HepG2 (cell line): ENCODE measurements around the gene FBXO41. TPM values are rescaled to one million over a fixed set of nuclear protein-coding genes. Genes with fewer than 3 reads are reported as not detected.
A peak's percentile ranks its signal among the peaks of the same experiment; 100 is the strongest.

ENCODE experiments used
- HNRNPH1 ChIP-seq: fragments of 200-400 bp; formaldehyde crosslinking; optimal IDR thresholded peaks from 2 replicates; pipeline ENCODE3; 2017; ENCODE audit warnings: mild to moderate bottlenecking, low read depth, low read length
- KLF12 ChIP-seq: sonication (generic); formaldehyde crosslinking; IDR thresholded peaks from 2 replicates; pipeline ENCODE4 v1.4.0; 2020; ENCODE audit warnings: missing genetic modification reagents, borderline replicate concordance
- NR2F1 ChIP-seq, 2 experiments: fragments of 450-650 bp in 1 of 2; formaldehyde crosslinking in 1 of 2; IDR thresholded peaks; 2 replicates each; pipeline versions ENCODE4 v1.5.0 to v1.6.1; 2016 to 2020; ENCODE audit warnings: mild to moderate bottlenecking in 1 of 2, missing compliant biosample characterization in 1 of 2, missing genetic modification reagents in 1 of 2, moderate library complexity in 1 of 2
- PAXIP1 ChIP-seq: sonication (generic); formaldehyde crosslinking; conservative IDR thresholded peaks from 2 replicates; pipeline ENCODE4 v1.4.0; 2020; ENCODE audit warnings: mild to moderate bottlenecking, missing genetic modification reagents, moderate library complexity
- SKI ChIP-seq: fragments of 450-650 bp; IDR thresholded peaks from one replicate; pipeline ENCODE4 v1.6.1; 2018; ENCODE audit warnings: mild to moderate bottlenecking; ENCODE audit not compliant: partially characterized antibody
- SMAD9 ChIP-seq: sonication (generic); formaldehyde crosslinking; IDR thresholded peaks from 2 replicates; pipeline ENCODE4 v1.5.1; 2020; ENCODE audit warnings: mild to moderate bottlenecking, missing genetic modification reagents
- UBTF ChIP-seq: sonication (generic); formaldehyde crosslinking; IDR thresholded peaks from 2 replicates; pipeline ENCODE4 v1.4.0; 2020; ENCODE audit warnings: mild to moderate bottlenecking, missing genetic modification reagents
- ZBTB25 ChIP-seq: IDR thresholded peaks from 2 replicates; pipeline ENCODE4 v1.6.1; 2018; ENCODE audit warnings: missing genetic modification reagents
- ZNF12 ChIP-seq: sonication (generic); formaldehyde crosslinking; IDR thresholded peaks from 2 replicates; pipeline ENCODE4 v1.5.0; 2020; ENCODE audit warnings: missing genetic modification reagents
- ZNF280D ChIP-seq: sonication (generic); formaldehyde crosslinking; IDR thresholded peaks from 2 replicates; pipeline ENCODE4 v1.5.1; 2020; ENCODE audit warnings: mild to moderate bottlenecking, missing genetic modification reagents
- ZNF598 ChIP-seq: sonication (generic); formaldehyde crosslinking; IDR thresholded peaks from 2 replicates; pipeline ENCODE4 v1.5.1; 2020; ENCODE audit warnings: mild to moderate bottlenecking, missing genetic modification reagents, borderline replicate concordance
- ZNF652 ChIP-seq: IDR thresholded peaks from 2 replicates; pipeline ENCODE4 v1.6.1; 2016; ENCODE audit warnings: low read depth, borderline replicate concordance
- ZNF740 ChIP-seq: sonication (generic); formaldehyde crosslinking; IDR thresholded peaks from 2 replicates; pipeline ENCODE4 v1.4.0; 2020; ENCODE audit warnings: missing genetic modification reagents
- ZNF784 ChIP-seq: sonication (generic); formaldehyde crosslinking; IDR thresholded peaks from 2 replicates; pipeline ENCODE4 v1.5.1; 2020; ENCODE audit warnings: missing genetic modification reagents, mild to moderate bottlenecking, borderline replicate concordance
- ZNF816 ChIP-seq: sonication (generic); formaldehyde crosslinking; IDR thresholded peaks from 2 replicates; pipeline ENCODE4 v1.8.0; 2022; ENCODE audit warnings: missing genetic modification reagents, mild to moderate bottlenecking, borderline replicate concordance
- polyA plus RNA-seq, 8 experiments: library from polyadenylated mRNA; depleted of rRNA in 3 of 8; stranded (reverse) in 7 of 8; unstranded in 1 of 8; fragments of >200 nt; fragmentation: Illumina TruSeq in 4 of 8; extraction: Trizol in 4 of 8; gene quantifications; 2 replicates each; pipeline versions ENCODE4 v1.2.1 to v1.2.3, GENCODE V29; 2011 to 2016; ENCODE audit warnings: low read depth in 4 of 8, missing spikeins in 1 of 8, mixed read lengths in 1 of 8; ENCODE audit not compliant: insufficient read depth in 1 of 8
- total RNA-seq, 5 experiments: library from RNA; depleted of rRNA; stranded (reverse); fragments of >200 nt; fragmentation: Illumina TruSeq; extraction: Trizol; gene quantifications; 2 replicates each; pipeline ENCODE4 v1.2.3, GENCODE V29; 2016; ENCODE audit warnings: low read depth in 1 of 5

The FBXO41 gene
- total and polyA plus RNA-seq, 2 of the 13 experiments (the other 11 are each of a cell fraction or from before 2014, with no cell fraction given) = 4.2 to 10.3 TPM

- TF ChIP-seq ZNF740 (CRISPR knock-in tag) (no peak), SKI (no peak), NR2F1 (CRISPR knock-in tag; IDR thresholded peaks at IDR 0.05) (no peak), PAXIP1 (CRISPR knock-in tag) (no peak; the same call in 1 of the 2 replicates), ZNF598 (CRISPR knock-in tag) (0 out of 2 replicates have a peak, but pooled peaks have one; percentile 19), HNRNPH1 (no peak), ZBTB25 (CRISPR knock-in tag) (no peak), ZNF12 (CRISPR knock-in tag) (no peak), KLF12 (CRISPR knock-in tag) (no peak), ZNF652 (peak; percentile 93), ZNF816 (no peak), ZNF280D (CRISPR knock-in tag) (no peak), ZNF784 (CRISPR knock-in tag) (no peak), SMAD9 (no peak), UBTF (CRISPR knock-in tag) (peak; percentile 11; the same call in 1 of the 2 replicates)
Measured at GRCh38 chr2:73283545-73284295, 558 bp downstream of the FBXO41 start (continued).
